IPS-NIHi11 (cell line): ENCODE data around the gene FSTL1.

Source experiments
- DNase-seq: peaks from one replicate; pipeline ENCODE4 v3.0.0; 2012; ENCODE audit warnings: mixed read lengths, low spot score

Gene FSTL1

GRCh38 chr3:120468635-120469295 is 18.0 kb upstream of the FSTL1 start:
- no peak for DNase-seq

- no peak for DNase-seq
These were observed 11.7 kb upstream of the FSTL1 start for GRCh38 chr3:120462409-120462959.

- DNase-seq, result no peak
These were observed 10.6 kb upstream of the FSTL1 start for GRCh38 chr3:120461416-120461815.

- DNase-seq, result no peak
These were observed 10.1 kb upstream of the FSTL1 start for GRCh38 chr3:120460862-120461261.

- DNase-seq, result no peak
These were observed 9.5 kb upstream of the FSTL1 start for GRCh38 chr3:120460181-120460790.

GRCh38 chr3:120459196-120459595 is 8.4 kb upstream of the FSTL1 start:
- DNase-seq, result no peak

- DNase-seq, result no peak
These were observed 7.0 kb upstream of the FSTL1 start for GRCh38 chr3:120457827-120458226.

- DNase-seq, result no peak
These were observed 3.4 kb upstream of the FSTL1 start for GRCh38 chr3:120454076-120454689.

GRCh38 chr3:120452816-120453215 is 2.0 kb upstream of the FSTL1 start:
- DNase-seq, result no peak

GRCh38 chr3:120451806-120452205 is 1.0 kb upstream of the FSTL1 start:
- DNase-seq, result no peak

- DNase-seq, result peak; percentile 75
These were observed 525 bp upstream of the FSTL1 start for GRCh38 chr3:120451272-120451761.

GRCh38 chr3:120449701-120450599 is 842 bp downstream of the FSTL1 start:
- peak; percentile 61 for DNase-seq

- DNase-seq, result no peak
These were observed 1.5 kb downstream of the FSTL1 start for GRCh38 chr3:120449251-120449650.

- no peak for DNase-seq
These were observed 2.0 kb downstream of the FSTL1 start for GRCh38 chr3:120448756-120449155.

- DNase-seq, result no peak
These were observed 3.7 kb downstream of the FSTL1 start for GRCh38 chr3:120446891-120447668.

- DNase-seq, result no peak
These were observed 5.1 kb downstream of the FSTL1 start for GRCh38 chr3:120445654-120446053.

- no peak for DNase-seq
These were observed 7.1 kb downstream of the FSTL1 start for GRCh38 chr3:120443626-120444123.

GRCh38 chr3:120442975-120443517 is 7.7 kb downstream of the FSTL1 start:
- DNase-seq, result peak; percentile 37

- no peak for DNase-seq
These were observed 9.0 kb downstream of the FSTL1 start for GRCh38 chr3:120441776-120442175.

- no peak for DNase-seq
These were observed 10.0 kb downstream of the FSTL1 start for GRCh38 chr3:120440762-120441161.
